ENCODE results near the gene OR6B3. TPM values are rescaled to one million over a fixed set of nuclear protein-coding genes. Genes with fewer than 3 reads are reported as not detected.

Gene OR6B3
- total and polyA plus RNA-seq, 2 of the 8 experiments (the other 6 are each of a cell fraction or from before 2014, with no cell fraction given): not detected

DNA sequence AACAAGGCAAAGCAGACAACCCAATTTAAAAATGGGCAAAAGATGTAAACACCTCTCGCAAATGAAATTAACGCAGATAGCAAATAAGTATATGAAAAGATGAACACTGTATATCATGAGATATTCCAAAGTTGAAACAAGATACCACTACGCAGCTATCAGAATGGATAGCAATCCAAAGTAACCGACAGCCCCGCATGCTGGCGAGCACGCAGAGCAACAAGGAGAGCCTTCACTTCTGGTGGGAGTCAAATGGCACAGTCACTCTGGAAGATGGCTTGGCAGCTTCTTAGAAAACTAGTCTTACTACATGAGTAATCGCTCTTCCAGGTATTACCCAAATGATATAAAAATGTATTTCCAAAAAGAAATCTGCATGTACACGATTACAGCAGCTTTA, 29.5 kb downstream of the OR6B3 start (continued):
- TF ChIP-seq, protein P1, sequence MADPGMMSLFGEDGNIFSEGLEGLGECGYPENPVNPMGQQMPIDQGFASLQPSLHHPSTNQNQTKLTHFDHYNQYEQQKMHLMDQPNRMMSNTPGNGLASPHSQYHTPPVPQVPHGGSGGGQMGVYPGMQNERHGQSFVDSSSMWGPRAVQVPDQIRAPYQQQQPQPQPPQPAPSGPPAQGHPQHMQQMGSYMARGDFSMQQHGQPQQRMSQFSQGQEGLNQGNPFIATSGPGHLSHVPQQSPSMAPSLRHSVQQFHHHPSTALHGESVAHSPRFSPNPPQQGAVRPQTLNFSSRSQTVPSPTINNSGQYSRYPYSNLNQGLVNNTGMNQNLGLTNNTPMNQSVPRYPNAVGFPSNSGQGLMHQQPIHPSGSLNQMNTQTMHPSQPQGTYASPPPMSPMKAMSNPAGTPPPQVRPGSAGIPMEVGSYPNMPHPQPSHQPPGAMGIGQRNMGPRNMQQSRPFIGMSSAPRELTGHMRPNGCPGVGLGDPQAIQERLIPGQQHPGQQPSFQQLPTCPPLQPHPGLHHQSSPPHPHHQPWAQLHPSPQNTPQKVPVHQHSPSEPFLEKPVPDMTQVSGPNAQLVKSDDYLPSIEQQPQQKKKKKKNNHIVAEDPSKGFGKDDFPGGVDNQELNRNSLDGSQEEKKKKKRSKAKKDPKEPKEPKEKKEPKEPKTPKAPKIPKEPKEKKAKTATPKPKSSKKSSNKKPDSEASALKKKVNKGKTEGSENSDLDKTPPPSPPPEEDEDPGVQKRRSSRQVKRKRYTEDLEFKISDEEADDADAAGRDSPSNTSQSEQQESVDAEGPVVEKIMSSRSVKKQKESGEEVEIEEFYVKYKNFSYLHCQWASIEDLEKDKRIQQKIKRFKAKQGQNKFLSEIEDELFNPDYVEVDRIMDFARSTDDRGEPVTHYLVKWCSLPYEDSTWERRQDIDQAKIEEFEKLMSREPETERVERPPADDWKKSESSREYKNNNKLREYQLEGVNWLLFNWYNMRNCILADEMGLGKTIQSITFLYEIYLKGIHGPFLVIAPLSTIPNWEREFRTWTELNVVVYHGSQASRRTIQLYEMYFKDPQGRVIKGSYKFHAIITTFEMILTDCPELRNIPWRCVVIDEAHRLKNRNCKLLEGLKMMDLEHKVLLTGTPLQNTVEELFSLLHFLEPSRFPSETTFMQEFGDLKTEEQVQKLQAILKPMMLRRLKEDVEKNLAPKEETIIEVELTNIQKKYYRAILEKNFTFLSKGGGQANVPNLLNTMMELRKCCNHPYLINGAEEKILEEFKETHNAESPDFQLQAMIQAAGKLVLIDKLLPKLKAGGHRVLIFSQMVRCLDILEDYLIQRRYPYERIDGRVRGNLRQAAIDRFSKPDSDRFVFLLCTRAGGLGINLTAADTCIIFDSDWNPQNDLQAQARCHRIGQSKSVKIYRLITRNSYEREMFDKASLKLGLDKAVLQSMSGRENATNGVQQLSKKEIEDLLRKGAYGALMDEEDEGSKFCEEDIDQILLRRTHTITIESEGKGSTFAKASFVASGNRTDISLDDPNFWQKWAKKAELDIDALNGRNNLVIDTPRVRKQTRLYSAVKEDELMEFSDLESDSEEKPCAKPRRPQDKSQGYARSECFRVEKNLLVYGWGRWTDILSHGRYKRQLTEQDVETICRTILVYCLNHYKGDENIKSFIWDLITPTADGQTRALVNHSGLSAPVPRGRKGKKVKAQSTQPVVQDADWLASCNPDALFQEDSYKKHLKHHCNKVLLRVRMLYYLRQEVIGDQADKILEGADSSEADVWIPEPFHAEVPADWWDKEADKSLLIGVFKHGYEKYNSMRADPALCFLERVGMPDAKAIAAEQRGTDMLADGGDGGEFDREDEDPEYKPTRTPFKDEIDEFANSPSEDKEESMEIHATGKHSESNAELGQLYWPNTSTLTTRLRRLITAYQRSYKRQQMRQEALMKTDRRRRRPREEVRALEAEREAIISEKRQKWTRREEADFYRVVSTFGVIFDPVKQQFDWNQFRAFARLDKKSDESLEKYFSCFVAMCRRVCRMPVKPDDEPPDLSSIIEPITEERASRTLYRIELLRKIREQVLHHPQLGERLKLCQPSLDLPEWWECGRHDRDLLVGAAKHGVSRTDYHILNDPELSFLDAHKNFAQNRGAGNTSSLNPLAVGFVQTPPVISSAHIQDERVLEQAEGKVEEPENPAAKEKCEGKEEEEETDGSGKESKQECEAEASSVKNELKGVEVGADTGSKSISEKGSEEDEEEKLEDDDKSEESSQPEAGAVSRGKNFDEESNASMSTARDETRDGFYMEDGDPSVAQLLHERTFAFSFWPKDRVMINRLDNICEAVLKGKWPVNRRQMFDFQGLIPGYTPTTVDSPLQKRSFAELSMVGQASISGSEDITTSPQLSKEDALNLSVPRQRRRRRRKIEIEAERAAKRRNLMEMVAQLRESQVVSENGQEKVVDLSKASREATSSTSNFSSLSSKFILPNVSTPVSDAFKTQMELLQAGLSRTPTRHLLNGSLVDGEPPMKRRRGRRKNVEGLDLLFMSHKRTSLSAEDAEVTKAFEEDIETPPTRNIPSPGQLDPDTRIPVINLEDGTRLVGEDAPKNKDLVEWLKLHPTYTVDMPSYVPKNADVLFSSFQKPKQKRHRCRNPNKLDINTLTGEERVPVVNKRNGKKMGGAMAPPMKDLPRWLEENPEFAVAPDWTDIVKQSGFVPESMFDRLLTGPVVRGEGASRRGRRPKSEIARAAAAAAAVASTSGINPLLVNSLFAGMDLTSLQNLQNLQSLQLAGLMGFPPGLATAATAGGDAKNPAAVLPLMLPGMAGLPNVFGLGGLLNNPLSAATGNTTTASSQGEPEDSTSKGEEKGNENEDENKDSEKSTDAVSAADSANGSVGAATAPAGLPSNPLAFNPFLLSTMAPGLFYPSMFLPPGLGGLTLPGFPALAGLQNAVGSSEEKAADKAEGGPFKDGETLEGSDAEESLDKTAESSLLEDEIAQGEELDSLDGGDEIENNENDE (IDR thresholded peaks at IDR 0.05; ENCODE audit: insufficient replicate concordance, low read length): no peak
- no peak for TF ChIP-seq EGR1 (IDR thresholded peaks at IDR 0.05; ENCODE audit: borderline replicate concordance, low read depth, low read length)
- no peak for TF ChIP-seq CREB1 (IDR thresholded peaks at IDR 0.05)
- TF ChIP-seq, protein P2, sequence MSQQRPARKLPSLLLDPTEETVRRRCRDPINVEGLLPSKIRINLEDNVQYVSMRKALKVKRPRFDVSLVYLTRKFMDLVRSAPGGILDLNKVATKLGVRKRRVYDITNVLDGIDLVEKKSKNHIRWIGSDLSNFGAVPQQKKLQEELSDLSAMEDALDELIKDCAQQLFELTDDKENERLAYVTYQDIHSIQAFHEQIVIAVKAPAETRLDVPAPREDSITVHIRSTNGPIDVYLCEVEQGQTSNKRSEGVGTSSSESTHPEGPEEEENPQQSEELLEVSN (IDR thresholded peaks at IDR 0.05): no peak
- TF ChIP-seq CBX5 (IDR thresholded peaks at IDR 0.05; ENCODE audit: low read depth, low read length): no peak
- TF ChIP-seq POU5F1 (IDR thresholded peaks at IDR 0.05; ENCODE audit: low read depth, low read length): no peak
- TF ChIP-seq CBX8 (IDR thresholded peaks at IDR 0.05; ENCODE audit: borderline replicate concordance, low read depth, low read length): no peak
